ENCODE results near the gene PPAN.

DNA sequence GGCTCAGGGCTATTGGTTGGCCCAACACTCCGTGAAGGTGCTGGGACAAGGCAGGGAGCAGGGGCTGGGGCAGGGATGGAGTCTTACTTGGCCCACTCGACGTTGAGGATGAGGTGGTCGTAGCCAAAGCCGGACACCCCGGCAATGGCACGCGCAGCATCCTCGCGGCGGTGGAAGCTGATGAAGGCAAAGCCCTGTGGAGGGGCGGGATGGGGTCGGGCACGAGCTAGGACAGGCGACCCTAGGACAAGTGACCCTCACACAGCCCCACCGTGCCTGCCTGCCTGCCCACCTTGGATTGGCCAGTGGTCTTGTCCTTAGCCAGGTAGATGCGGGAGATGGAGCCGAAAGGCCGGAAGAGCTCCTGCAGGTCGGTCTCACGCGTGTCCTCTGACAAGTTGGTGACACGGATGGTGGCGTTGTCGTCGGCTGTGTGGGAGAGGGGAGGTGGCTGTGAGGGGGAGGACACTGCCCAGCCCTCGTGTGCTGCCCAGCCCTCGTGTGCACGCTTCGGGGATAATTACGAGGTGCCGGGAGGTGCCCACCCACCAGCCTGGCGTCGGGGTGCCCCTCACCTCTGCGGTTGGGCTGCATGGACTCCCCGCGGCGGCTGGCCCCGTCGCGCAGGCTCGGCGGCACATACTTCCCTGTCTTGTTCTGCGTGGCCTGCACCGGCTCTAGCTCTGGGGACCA lies 9.4 kb downstream of the PPAN start:
- TF ChIP-seq CTCF (IDR thresholded peaks at IDR 0.05 in 8 of 11, conservative IDR thresholded peaks at IDR 0.05 in 3 of 11) (no peak), POLR2A (IDR thresholded peaks at IDR 0.05) (no peak), POLR2AphosphoS5 (IDR thresholded peaks at IDR 0.05) (peak in 2 of 3 donors; percentile 43 to 66)
